Subcutaneous adipose tissue (tissue), 4 donors: Measurements from ENCODE around the gene ARID1B. TPM values are rescaled to one million over a fixed set of nuclear protein-coding genes. Genes with fewer than 3 reads are reported as not detected.

Experiments used
- CTCF ChIP-seq: fragments of 450-650 bp; IDR thresholded peaks from one replicate; pipeline ENCODE4 v1.5.1; 2016; ENCODE audit warnings: low read depth, mild to moderate bottlenecking, control low read depth, antibody characterized with exemption, moderate library complexity
- total RNA-seq, 4 donors: library from RNA; depleted of rRNA; stranded (reverse); fragments of >200 nt; gene quantifications; one replicate each; pipeline ENCODE4 v1.1.0, GENCODE V29; 2016

ARID1B gene
- total RNA-seq, 4 donors from 2014 or later: 93.8 to 137 (median 104) TPM

- TF ChIP-seq CTCF: no peak
These were observed 426.1 kb downstream of the ARID1B start for GRCh38 chr6:157203312-157203744.

- no peak for TF ChIP-seq CTCF
These were observed 426.6 kb downstream of the ARID1B start for GRCh38 chr6:157203764-157204163.

DNA sequence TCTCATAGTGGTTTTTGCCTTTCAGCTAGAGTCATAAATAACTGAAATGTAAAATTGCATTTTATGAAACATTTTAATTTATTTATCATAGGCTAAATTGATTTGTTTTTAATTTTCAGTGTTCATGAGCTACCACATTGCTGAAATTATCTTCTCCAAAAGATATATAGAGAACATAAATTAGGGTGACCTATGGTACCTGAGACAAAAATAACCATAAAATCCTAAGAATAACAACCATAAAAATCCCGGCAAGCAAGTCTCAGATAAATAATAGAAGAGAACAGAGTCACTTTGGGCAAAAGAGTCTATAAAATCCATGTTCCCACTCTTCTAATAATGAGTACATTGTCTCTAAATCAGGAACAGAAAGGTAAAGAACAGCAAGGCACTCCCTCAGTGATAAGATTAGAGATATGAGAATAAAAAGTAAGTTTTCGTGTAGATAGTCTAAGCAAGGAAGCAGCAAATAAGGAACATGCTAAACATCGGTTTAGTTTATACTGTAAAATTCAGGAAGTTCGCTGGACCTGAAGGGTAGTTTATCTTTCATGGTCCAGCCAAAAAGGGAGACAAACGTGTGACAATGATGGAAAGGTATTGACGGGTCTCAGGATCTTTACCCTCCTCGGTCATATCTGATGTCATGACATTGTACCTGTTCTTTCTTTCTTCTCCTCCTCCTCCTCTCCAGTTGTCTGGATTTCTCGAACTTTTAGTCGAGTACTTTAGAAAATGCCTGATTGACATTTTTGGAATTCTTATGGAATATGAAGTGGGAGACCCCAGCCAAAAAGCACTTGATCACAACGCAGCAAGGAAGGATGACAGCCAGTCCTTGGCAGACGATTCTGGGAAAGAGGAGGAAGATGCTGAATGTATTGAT, 428.5 kb downstream of the ARID1B start:
- TF ChIP-seq CTCF: no peak

DNA sequence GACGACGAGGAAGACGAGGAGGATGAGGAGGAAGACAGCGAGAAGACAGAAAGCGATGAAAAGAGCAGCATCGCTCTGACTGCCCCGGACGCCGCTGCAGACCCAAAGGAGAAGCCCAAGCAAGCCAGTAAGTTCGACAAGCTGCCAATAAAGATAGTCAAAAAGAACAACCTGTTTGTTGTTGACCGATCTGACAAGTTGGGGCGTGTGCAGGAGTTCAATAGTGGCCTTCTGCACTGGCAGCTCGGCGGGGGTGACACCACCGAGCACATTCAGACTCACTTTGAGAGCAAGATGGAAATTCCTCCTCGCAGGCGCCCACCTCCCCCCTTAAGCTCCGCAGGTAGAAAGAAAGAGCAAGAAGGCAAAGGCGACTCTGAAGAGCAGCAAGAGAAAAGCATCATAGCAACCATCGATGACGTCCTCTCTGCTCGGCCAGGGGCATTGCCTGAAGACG, 429.2 kb downstream of the ARID1B start:
- no peak for TF ChIP-seq CTCF

GRCh38 chr6:157207521-157208076, 430.4 kb downstream of the ARID1B start:
- no peak for TF ChIP-seq CTCF

DNA sequence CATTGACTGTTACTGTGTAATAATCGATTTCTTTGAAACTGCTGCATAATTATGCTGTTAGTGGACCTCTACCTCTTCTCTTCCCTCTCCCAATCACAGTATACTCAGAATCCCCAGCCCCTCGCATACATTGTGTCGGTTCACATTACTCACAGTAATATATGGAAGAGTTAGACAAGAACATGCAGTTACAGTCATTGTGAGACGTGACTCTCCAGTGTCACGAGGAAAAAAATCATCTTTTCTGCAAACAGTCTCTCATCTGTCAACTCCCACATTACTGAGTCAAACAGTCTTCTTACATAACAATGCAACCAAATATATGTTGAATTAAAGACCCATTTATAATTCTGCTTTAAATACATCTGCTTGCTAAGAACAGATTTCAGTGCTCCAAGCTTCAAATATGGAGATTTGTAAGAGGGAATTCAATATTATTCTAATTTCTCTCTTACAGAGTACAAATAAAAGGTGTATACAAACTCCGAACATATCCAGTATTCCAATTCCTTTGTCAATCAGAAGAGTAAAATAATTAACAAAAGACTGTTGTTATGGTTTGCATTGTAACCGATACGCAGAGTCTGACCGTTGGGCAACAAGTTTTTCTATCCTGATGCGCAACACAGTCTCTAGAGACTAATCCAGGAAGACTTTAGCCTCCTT, 432.8 kb downstream of the ARID1B start:
- no peak for TF ChIP-seq CTCF

- no peak for TF ChIP-seq CTCF
These were observed 433.8 kb downstream of the ARID1B start for GRCh38 chr6:157210954-157211353.
